Thyroid gland (tissue), 4 donors: ENCODE data around the gene RDM1.

Experiments
- POLR2A ChIP-seq, 2 donors: fragments of 450-650 bp; IDR thresholded peaks; one replicate each; pipeline ENCODE4 v1.6.1; 2017; ENCODE audit warnings: antibody characterized with exemption in 2 of 2, mild to moderate bottlenecking in 2 of 2, moderate library complexity in 1 of 2
- TF ChIP-seq, protein P1 (sequence below), 6 experiments: fragments of 200-600 bp in 3 of 6; fragments of 450-650 bp in 3 of 6; sonication (generic) in 3 of 6; IDR thresholded peaks; one replicate each; pipeline ENCODE4 v1.5.1; 2016 to 2019; ENCODE audit warnings: antibody characterized with exemption in 6 of 6, mild to moderate bottlenecking in 2 of 6, inconsistent platforms in 1 of 6, moderate library complexity in 1 of 6

GRCh38 chr17:35949401-35949800 lies 18.8 kb upstream of the RDM1 start:
- TF ChIP-seq, protein P1, sequence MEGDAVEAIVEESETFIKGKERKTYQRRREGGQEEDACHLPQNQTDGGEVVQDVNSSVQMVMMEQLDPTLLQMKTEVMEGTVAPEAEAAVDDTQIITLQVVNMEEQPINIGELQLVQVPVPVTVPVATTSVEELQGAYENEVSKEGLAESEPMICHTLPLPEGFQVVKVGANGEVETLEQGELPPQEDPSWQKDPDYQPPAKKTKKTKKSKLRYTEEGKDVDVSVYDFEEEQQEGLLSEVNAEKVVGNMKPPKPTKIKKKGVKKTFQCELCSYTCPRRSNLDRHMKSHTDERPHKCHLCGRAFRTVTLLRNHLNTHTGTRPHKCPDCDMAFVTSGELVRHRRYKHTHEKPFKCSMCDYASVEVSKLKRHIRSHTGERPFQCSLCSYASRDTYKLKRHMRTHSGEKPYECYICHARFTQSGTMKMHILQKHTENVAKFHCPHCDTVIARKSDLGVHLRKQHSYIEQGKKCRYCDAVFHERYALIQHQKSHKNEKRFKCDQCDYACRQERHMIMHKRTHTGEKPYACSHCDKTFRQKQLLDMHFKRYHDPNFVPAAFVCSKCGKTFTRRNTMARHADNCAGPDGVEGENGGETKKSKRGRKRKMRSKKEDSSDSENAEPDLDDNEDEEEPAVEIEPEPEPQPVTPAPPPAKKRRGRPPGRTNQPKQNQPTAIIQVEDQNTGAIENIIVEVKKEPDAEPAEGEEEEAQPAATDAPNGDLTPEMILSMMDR (IDR thresholded peaks at IDR 0.05): no peak
- TF ChIP-seq POLR2A (IDR thresholded peaks at IDR 0.05): no peak
